GM21423 (cell line): Measurements from ENCODE around the gene FOXO3.

Experiments used
- ATAC-seq: cut with Tn5 transposase; IDR thresholded peaks from one replicate; pipeline ENCODE4 v1.9.1; 2021; ENCODE audit warnings: mild to moderate bottlenecking, moderate library complexity; ENCODE audit not compliant: unreplicated experiment

The FOXO3 gene

GRCh38 chr6:108625581-108625980, 64.9 kb downstream of the FOXO3 start:
- ATAC-seq = no peak

DNA sequence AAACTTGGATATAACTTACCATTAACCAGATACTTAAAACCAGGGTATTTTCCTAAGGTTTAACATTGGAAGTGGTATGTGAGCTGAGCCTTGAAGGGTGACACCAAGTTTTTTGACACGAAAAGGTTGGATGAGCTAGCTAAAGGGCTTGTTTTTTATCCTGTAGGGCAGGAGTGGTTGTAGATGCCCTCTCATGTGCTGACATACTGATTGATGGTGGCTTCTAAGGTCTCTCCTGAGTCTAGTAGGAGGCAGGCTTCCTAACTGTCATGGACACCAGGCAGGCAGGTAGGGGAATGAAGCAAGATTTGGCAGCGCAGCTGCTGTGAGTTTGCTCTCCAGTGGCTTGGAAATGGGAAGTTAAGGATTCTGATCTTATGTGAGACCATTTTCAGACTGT, 66.1 kb downstream of the FOXO3 start:
- no peak for ATAC-seq

GRCh38 chr6:108627692-108628550, 67.2 kb downstream of the FOXO3 start:
- no peak for ATAC-seq

- no peak for ATAC-seq
Observed at GRCh38 chr6:108630050-108630714, 69.5 kb downstream of the FOXO3 start.

DNA sequence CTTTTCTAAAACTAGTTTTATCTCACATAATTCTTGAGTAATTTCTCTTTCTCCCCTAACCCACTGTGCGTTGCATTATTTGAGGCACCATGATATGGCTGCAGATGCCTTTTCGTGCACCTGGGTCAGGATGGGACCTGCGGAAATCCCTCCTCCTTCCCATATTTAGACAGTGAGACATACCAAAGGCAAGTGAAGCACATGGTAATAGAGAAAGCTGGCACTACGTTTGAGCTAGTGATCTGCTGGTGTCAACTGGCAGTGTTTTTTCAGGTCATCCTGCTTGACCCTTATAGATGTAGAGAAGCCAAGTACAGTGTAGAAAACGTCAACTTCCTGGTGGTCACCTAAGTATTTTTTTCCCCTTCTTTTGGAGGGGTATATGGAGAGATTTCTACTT, 71.7 kb downstream of the FOXO3 start:
- no peak for ATAC-seq

DNA sequence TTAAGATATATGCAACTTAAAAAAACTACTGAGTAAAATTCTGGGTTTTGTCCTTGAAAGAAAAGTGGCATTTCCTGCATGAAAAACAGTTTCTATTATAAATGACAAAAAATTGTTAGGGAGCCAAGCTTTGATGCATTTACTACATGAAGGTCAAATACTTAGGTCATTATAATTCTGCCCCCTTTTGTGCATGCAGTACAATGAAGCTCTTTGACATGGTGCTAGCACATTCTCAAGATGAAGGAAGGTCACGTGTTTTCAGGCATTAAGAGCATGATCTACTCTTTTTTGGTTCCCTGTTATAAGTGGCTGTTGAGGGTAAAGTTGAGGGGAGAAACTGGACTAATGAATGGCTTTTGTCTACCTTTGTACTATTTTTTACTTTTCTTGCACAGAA, 72.7 kb downstream of the FOXO3 start:
- no peak for ATAC-seq

DNA sequence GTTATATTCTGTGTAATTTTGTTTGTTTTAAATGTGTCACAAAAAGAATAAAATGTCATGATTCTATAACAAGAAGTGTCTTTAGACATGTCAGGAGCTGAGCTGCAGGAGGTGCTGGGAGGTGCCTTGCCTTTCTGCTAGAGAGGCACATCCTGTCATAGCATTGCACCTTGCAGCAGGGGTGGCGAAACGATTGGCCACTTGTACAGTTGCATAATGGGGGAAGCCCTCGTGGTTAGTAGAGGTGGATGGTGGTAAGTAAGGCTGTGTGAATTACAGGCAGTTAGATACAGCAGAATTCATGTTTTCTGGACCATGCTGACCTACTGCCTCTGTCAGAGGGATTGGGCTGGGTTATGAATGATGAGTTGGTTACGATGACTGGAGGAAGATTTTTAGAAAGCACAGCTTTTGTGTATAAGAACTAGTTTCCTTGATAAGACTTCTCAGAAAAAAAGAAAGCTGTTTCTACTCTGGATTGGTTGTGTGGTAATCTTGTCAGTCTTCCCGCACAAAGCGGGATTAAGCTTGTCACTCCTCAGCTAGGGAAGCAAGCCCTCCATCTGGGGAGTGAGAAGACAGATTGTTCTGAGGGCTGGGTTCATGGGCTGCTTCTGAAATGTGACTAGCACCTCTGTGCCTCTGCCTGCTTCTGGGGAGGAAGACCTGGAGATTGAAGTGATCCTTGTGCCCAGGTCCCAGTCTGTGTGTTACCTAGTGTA, 74.9 kb downstream of the FOXO3 start:
- ATAC-seq = no peak

DNA sequence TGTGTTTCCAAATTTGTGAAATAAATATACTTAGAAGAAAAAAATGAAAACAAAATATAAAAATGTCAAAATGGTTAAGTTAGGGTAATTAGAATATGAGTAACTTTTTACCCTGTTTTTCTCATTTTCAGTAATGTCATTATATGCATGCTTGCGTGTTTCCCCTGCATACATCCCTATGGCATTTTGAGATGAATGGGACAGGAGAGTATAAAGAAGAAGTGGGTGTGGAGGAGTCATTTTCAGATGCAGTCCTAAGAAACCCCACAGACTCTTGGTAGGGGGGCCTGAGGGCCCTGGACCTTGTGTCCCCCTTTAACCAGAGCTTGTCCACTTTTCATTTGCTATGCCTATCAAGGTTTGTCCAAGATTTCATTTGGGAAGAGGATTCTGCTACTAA, 77.2 kb downstream of the FOXO3 start:
- no peak for ATAC-seq

- ATAC-seq = no peak
Observed at GRCh38 chr6:108638993-108639392, 78.3 kb downstream of the FOXO3 start.

GRCh38 chr6:108640104-108640503, 79.4 kb downstream of the FOXO3 start:
- no peak for ATAC-seq

DNA sequence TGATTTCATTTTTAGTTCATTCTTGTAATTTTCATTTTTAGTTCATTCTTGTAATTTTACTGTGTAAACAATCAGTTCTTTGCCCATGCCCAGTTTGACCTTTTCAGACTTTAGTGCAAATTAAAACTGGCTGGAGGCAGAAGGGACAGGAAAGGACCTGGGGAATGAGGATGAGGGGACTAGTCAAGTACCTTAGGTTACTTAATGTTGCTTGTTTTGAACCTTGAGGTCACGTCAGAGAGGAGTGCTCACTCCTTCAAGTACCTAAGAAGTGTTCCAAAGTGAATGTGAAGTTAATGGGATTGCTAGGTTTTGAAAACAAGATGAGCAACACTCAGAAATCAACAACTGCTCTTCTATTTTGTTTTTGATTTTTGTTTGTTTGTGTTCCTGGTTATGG, 82.5 kb downstream of the FOXO3 start:
- ATAC-seq = no peak

GRCh38 chr6:108644252-108644651, 83.5 kb downstream of the FOXO3 start:
- ATAC-seq = no peak

GRCh38 chr6:108648191-108648590, 87.5 kb downstream of the FOXO3 start:
- no peak for ATAC-seq

GRCh38 chr6:108650325-108650724, 89.6 kb downstream of the FOXO3 start:
- no peak for ATAC-seq

- no peak for ATAC-seq
Observed at GRCh38 chr6:108650781-108651180, 90.1 kb downstream of the FOXO3 start.

- no peak for ATAC-seq
Observed at GRCh38 chr6:108651340-108652227, 90.9 kb downstream of the FOXO3 start.

GRCh38 chr6:108652375-108652774, 91.7 kb downstream of the FOXO3 start:
- no peak for ATAC-seq

DNA sequence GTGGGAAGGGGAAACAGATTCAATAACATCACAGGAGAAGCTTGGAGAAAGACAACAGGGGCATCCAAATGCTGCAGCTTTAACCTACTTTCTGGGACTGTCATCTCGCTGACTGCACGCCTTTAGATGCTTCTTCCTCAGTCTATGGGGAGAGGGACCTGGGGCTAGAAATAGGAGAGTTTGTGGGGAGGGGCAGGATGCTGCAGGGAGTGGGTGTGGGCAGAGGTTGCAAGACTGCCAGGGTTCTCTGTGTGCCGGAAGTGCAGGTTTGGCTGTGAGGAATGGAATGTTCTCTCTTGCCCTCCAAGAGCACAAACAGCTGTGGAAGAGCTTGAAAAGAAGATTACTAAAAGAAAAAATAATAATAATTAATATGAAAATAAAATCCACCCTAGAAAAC, 93.2 kb downstream of the FOXO3 start:
- no peak for ATAC-seq

DNA sequence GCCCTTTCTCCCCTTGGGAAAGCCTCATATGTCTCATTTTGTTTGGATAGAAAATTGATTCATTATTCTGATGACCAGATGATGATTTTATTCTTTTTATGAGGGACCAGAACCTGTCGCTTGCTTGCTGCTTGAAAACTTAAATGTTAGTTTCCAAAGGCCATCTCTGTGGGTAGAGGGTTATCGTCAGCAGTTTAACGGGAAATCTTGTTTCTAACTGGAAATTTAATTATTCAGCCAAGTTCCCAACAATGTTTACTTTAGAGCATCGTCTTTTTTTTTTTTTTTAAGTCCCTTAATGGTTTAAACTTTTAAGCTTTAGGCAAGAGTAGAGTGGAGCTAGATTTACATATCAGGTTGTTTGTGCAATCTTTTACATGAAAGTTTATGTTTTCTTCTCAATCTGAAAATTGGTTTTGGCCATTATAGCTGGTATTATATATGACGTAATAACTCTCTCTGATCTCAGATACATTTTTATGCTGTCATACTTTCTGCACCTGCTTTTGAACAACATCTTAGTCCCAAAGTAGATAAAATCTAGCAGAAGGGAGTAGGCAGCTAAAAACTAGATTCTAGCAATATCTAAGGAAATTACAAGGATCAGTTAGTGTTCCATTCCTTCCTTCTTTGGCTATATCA, 93.9 kb downstream of the FOXO3 start:
- ATAC-seq = no peak
